HG03060 (cell line): ENCODE measurements around the gene KRTAP5-1.
"Not testable (repeated sequence)": the region's sequence is repeated elsewhere in the genome, so short reads cannot be mapped to it uniquely, and the experiment has no call there.

Experiments
- ATAC-seq: cut with Tn5 transposase; IDR thresholded peaks from one replicate; pipeline ENCODE4 v1.9.1; 2021; ENCODE audit warnings: low read depth, moderate number of reproducible peaks; ENCODE audit not compliant: unreplicated experiment

Gene KRTAP5-1

DNA sequence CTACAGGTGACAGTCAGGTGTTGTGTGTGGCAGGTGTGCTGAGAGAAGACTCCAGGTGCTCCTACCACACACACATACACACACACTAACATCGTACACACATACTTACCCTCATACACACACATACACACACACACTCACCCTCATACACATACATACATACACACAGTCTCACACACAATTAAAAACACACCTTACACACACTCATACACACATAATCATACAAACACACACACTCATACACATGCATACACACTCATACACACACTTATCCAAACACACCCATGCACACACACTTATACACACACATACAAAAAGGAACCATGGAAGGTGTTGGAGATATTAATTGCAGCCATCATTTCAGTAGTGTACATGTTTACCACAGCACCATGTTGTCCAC, 18.5 kb upstream of the KRTAP5-1 start:
- ATAC-seq = no peak

DNA sequence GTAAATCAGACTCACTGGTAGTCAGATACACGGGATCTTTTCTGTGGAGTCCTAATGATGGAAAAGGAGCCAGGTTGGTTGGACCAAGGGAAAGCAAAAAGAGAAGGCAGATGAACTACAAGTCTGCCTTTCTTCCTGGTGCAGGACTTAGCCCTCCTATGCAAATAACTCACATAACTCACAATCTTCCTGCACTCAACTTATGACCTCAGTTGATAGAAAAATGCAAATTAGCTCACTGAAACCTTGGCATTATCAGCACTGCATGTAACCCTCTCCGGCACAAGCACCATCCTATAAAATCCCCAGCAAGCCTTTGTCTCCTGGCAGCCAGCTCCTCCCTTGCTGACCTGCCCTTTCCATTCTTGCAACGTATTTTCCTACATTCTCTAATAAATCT, 16.6 kb upstream of the KRTAP5-1 start:
- ATAC-seq = not testable (repeated sequence)

DNA sequence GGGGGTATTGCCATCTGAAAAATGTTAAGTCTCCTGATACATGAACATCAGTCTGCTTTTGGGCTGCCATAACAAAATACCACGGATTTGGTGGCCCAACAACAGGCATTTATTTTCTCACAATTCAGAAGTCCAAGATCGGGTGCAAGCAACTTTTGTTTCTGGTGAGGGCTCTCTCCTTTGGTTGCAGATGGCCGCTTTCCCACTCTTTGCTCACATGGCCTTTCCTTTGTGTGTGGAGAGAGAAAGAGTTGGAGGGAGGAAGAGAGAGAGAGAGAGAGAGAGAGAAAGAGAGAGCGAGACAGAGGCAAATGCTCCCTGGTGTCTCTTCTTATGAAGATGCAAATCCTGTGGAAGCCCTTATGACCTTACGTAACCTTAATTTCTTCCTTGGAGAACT, 15.5 kb upstream of the KRTAP5-1 start:
- no peak for ATAC-seq

DNA sequence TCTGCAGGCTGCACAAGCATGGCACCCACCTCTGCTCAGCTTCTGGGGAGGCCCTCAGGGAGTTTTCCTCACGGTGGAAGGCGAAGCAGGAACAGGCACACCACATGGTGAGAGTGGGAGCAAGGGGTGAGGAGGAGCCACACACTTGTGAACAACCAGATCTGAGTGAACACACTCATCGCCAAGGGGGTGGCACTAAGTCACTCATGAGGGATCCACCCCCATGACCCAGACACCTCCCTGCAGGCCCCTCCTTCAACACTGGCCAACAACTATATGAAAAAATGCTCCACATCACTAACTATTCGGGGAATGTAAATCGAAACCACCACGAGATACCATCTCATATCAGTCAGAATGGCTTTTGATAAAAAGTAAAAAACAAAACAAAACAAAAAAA, 13.7 kb upstream of the KRTAP5-1 start:
- ATAC-seq = no peak

DNA sequence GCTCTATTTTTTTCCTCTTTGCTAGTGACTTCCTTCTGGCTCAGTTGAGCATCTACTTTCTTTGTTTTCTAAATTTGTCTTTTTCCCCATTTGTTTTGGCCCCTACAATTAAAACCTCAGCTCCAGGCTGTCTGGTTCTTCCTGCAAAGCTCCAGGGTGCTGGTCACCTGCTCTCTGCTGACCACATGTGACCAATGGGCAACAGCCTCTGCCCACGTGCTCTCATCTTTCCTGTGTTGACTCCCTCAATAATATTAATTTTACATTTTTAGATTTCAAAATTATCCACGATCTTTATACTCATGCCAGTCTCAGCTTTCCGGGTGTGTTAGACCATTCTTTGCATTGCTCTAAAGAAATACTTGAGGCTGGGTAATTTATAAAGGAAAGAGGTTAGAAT, 13.3 kb upstream of the KRTAP5-1 start:
- not testable (repeated sequence) for ATAC-seq

DNA sequence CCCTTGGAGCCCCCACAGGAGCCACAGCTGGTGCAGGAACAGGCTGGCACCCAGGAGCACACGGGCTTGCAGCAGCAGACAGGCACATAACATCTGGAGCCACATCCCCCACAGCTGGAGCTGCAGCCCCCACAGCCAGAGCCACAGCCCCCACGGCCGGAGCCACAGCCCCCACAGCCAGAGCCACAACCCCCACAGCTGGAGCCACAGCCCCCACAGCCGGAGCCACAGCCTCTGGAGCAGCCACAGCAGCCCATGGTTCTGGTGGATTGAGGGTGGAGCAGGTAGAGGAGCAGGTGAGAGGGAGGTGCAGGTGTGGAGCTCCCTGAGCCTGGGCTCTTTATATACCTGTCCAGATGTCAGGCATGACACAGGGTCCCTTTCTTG, 12.9 kb upstream of the KRTAP5-1 start, which contains the start of gene KRTAP5-2:
Gene KRTAP5-2, minus strand, starts transcription at position 301 of the 387 bp plus-strand sequence. Its CDS starts 44 bp downstream, at position 257.
- no peak for ATAC-seq

DNA sequence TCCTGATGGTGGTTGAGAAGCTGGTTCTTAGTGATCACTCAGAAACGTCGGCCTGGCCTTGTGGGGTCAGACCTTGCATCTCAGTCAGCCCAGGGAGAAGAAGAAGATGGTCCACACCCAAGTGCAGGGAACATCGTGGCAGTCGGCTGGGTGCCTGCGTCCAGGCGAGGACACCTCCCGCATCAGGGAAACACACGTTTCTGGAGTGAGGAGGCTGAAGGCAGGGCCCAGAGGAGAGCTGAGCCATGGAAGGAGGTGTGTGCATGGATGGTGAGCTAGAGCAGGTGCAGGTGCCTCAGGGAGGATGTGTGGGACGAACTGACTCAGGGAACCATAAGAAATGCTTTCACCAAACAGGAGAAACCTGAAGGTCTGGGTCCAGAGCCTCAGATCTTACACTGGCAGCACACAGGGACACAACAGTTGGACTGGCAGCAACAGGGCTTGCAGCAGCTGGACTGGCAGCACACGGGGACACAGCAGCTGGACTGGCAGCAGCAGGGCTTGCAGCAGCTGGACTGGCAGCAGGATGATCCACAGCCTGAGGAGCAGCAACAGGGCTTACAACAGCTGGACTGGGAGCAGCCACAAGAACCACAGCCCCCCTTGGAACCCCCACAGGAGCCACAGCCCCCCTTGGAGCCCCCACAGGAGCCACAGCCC, 12.4 kb upstream of the KRTAP5-1 start:
- no peak for ATAC-seq

DNA sequence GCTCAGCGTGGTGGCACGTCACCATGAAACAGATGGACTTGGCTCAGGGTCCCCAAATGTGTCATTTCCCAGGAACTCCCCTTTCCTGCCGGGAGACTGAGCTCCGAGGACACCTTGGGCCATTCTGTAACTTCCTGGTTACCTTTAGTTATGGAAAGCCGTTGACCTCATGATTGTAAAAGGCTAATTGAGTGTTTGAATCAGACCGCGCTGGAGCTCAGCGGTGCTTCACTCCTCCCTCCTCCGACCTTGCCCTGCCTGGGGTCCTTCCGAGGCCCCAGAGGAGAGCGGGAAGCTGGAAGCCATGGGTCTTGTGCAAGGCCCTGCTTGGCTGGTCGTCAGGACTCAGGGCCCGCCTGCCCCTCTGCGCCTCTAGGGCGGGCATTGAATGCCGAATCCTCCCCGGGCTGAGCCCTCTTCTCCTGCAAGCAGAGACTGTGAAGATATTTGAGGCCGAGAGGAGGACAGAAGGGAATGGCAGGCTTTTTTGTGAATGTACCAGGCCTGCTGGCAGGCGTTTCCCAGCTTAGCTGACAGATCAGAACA, 11.6 kb upstream of the KRTAP5-1 start:
- ATAC-seq = not testable (repeated sequence)

DNA sequence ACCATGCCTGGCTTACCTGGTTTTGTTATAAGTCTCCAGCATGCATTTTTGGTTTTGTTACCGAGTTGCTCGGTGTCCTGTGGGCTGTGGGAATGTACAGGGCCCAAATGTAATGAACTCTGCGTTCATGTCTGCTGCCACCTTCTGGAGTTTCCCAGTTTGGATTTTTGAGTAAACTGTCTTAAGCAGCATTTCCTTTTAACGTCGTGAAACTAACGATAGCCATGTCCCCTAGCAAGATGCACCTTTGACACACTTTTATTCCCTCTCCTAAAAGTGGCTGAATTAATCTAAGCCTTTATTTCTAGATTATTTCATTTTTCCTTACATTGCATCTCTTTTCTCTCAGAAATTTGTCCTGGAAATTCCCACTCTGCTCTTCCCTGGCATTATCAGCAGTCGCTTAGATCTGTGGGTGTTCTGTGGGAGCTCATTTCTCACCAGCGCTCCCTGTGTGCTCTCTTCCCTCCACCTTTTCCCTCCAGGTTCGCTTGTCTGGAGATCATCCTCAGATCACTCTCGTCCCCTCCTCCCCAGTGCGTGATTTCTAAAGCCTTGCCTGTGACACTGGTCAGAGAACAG, 11.0 kb upstream of the KRTAP5-1 start:
- ATAC-seq = not testable (repeated sequence)

DNA sequence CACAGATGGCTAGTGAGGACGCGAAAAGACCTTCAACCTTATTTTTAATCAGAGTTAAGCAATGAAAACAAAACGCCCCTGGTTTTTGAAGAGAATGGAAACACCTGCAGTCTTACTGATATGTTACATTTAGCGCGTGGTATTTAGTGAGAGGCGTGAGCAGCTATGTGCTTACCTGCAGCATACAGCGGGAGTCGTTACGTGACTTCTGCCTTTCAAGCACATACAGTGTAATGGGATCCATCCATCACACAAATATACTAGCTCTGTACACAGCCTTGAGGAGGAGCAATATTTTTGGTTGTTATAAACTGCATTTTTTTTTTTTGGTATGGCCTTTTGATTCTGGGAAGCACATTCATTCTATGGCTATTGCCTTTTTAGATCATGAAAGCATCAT, 7.5 kb upstream of the KRTAP5-1 start:
- ATAC-seq = no peak

DNA sequence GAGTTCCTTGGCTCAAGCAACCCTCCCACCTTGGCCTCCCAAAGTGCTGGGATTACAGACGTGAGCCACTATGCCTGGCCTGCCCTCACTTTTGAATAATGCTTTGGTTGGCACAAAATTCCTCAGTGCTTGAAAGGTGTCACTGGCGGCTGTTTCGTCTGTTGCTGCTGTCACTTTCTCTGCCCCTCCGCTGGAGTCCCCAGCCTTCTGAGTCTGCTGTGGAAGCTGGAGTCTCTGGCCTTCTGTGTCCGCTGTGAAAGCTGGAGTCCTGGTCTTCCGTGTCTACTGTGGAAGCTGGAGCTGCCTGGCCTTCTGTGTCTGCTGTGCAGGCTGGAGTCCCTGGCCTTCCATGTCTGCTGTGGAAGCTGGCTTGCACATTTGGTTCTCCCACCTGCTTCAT, 4.9 kb upstream of the KRTAP5-1 start:
- ATAC-seq = no peak

DNA sequence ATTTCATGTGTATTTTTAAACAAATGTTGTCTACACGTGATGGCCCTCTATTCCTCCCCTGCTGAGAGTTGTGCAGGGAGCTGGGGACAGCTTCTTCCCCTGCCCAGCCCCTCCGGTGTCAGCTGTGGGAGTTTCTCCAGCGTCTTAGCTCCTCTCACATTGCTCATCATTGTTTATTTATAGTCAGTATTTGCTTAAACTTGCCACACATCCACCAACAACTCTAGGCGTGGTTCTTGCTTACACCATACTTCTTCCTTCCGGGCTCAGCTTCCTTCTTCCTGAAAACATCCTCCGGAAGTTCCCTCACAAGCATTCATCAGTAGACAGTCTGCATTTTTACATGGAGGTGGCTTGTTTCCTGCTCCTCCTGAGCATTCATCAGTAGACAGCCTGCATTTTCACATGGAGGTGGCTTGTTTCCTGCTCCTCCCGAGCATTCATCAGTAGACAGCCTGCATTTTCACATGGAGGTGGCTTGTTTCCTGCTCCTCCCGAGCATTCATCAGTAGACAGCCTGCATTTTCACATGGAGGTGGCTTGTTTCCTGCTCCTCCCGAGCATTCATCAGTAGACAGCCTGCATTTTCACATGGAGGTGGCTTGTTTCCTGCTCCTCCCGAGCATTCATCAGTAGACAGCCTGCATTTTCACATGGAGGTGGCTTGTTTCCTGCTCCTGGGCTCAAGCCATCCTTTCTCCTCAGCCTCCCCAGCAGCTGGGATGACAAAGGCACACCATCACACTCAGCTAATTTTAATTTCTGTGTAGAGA, 4.3 kb upstream of the KRTAP5-1 start:
- ATAC-seq = not testable (repeated sequence)

DNA sequence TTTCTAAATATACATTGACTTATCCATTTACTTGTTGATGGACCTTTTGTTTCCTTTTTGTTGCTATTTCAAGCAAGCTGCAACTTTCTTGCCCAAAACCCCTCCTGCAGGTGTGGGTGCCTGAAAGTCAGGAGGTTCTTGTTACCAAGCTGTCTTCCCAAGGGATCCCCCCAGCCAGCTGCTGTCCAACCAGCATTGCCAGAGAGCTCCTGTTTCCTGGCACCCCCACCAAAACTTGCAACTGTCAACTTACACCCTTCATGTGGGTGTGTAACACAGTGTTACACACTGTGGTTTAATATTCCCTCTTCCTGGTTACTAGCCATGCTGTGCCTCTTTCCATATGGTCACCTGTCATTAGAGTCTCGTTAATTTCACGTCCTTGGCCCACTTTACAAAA, 1.6 kb upstream of the KRTAP5-1 start:
- ATAC-seq = no peak

DNA sequence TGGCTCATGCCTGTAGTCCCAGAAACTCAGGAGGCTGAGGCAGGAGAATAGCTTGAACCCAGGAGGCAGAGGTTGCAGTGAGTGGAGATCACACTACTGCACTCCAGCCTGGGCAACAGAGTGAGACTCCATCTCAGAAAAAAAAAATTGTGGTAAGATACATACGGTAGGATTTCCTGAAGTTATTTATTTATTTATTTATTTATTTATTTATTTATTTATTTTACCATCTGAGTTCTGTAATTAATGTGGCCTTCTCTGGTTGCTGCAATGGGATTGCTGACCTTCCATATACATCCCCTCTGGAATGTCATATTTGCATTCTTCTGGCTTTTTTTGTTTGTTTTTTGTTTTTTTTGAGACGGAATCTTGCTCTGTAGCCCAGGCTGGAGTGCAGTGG, 2.2 kb downstream of the KRTAP5-1 start:
- ATAC-seq = not testable (repeated sequence)

DNA sequence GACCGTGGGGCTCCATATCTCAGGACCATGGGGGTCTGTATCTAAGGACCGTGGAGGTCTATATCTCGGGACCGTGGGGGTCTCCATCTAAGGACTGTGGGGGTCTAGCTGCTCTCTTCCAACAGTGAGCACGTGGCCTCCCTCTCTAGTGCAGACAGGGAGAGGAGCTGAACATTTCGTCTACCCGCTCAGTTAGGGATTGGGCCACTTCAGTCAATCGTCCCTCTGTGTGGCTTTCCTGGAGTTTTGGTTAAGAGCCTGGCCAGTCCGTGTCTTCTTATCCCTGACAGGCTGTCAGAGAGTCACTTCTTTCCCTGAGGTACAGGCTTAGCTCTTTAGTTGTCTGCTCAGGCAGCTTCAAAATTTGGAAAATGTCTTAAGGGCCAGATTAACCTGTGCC, 3.1 kb downstream of the KRTAP5-1 start:
- ATAC-seq = no peak

DNA sequence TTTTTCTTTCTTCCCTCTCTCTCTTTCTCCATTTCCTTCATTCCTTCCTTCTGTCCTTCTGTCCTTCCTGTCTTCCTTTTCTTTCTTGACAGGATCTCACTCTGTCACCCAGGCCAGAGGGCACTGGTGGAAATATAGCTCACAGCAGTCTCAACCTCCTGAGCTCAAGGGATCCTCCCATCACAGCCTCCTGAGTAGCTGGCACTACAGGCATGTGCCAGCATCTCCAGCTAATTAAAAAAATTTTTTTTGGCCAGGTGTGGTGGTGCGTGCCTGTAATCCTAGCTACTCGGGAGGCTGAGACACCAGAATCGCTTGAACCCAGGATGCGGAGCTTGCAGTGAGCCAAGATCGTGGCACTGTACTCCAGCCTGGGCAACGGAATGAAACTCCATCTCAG, 8.3 kb downstream of the KRTAP5-1 start:
- ATAC-seq = no peak

DNA sequence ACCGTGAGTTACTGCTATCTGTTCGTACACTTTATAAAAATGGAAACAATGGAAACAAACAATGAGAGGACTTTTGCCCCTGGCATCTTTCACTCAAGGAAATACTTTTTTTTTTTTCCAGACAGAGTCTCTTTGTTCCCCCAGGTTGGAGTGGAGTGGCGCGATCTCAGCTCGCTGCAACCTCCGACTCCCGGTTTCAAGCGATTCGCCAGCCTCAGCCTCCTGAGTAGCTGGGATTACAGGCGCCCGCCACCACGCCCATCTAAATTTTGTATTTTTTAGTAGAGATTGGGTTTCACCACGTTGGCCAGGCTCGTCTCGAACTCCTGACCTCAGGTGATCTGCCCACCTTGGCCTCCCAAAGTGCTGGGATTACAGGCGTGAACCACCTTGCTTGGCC, 9.3 kb downstream of the KRTAP5-1 start:
- ATAC-seq = not testable (repeated sequence)

DNA sequence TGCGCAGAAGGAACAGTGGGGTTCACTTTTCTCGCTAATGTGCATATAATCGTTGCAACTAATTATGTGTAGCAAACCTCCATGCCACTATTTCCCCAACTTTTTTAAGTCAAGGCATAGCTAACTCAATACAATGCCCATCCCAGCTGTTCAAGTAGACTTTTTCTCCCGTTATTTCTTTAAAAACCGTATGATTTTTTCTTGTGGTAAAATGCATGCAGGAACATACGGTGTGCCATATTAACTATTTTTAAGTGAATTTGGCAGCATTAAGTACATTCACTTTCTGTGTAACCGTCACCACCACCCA, 10.2 kb downstream of the KRTAP5-1 start:
- no peak for ATAC-seq

DNA sequence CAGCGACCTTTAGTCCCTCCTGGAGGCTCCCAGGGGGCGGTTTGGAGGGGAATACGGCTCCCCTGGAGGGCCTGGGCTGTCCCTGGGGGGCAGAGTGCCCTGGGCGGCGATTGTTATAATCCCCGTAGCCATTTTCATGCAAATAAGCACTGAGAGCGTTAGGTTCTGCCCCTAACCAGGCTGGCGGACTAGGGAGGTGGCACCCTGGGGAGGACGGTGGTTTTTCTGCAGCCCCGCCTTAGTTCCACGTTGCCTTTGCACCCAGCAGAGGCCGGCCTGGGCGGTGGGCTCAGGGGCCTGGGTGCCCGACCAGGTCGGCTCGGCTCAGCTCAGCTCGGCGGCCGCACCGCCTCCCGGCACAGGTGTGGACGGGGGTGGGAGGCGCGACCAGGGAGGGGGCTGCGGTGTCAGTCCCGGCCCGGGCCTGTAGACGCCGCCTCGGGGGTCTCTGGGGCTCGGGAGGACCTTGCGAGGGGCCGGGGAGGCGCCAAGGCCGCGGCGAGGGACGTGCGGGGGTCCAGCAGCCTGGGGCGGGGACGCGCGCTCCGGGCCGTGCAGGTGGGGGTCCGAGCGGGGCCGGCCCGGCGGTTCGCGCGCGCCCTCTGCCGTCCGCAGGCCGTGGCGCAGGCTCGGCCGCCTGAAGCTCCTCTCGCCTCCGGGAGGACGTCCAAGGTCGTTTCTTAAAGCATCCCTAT, 10.7 kb downstream of the KRTAP5-1 start:
- ATAC-seq = no peak

DNA sequence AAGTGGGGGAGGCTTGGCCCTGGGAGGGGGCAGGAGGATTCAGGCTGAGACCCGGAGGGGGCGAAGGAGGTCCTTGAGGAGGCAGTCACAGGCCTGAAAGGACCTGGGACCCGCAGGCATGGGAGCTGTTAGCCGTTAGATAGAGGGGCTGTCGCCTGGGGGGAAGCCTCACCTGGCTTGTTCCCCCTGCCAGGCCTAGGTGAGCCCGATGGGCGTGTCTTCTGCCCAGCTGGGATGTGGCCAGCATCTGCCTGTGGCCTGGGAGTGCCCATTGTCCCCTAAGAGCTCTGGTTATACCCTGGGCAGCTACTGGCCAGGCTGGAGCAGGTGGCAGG, 11.2 kb downstream of the KRTAP5-1 start:
- ATAC-seq = no peak
